HG03565 (cell line): ENCODE results near the gene SPATA17.

ENCODE experiments used
- ATAC-seq: cut with Tn5 transposase; IDR thresholded peaks from one replicate; pipeline ENCODE4 v1.9.1; 2021; ENCODE audit warnings: mild to moderate bottlenecking, moderate library complexity; ENCODE audit not compliant: unreplicated experiment

The SPATA17 gene

GRCh38 chr1:217910791-217911320 lies 279.7 kb downstream of the SPATA17 start:
- no peak for ATAC-seq

- ATAC-seq = no peak
These were observed 280.8 kb downstream of the SPATA17 start for GRCh38 chr1:217911908-217912307.

GRCh38 chr1:217917281-217917887 lies 286.2 kb downstream of the SPATA17 start:
- ATAC-seq = no peak

GRCh38 chr1:217919683-217920388 lies 288.7 kb downstream of the SPATA17 start:
- no peak for ATAC-seq
